PC-9 (cell line): ENCODE measurements around the gene POU6F2. TPM values are rescaled to one million over a fixed set of nuclear protein-coding genes. Genes with fewer than 3 reads are reported as not detected.

Experiments used
- BruUV-seq: library from RNA; stranded (reverse); fragments of 400-500 nt; replicated peaks from 2 replicates; lab custom pipeline; 2021; lab: Mats Ljungman, UMichigan
- CTCF ChIA-PET: fragments of 300-600 bp; sonication (Branson Sonifier 250); formaldehyde crosslinking; loops from one replicate; lab custom pipeline; 2022; ENCODE audit warnings: antibody characterized with exemption; lab: Charles Lee
- POLR2A ChIA-PET: fragments of 300-600 bp; sonication (Branson Sonifier 250); formaldehyde crosslinking; loops from one replicate; lab custom pipeline; 2022; ENCODE audit warnings: antibody characterized with exemption; ENCODE audit not compliant: unreplicated experiment; lab: Charles Lee
- DNase-seq, 2 experiments: peaks; one replicate each; pipeline versions ENCODE4 v3.0.0 to v3.0.0-alpha.2; 2015 to 2022; ENCODE audit warnings: mixed read lengths in 1 of 2
- H2AFZ ChIP-seq: fragments of 200-600 bp; sonication (generic); 2 replicates; pipeline ENCODE4 v1.8.1; 2017; ENCODE audit warnings: antibody characterized with exemption
- H3F3A ChIP-seq: fragments of 200-600 bp; sonication (generic); 2 replicates; pipeline ENCODE4 v1.8.1; 2017; ENCODE audit warnings: antibody characterized with exemption, mild to moderate bottlenecking, low read depth; ENCODE audit not compliant: insufficient read depth
- H3K27ac ChIP-seq: fragments of 200-600 bp; sonication (generic); 2 replicates; pipeline ENCODE4 v1.6.1; 2016; ENCODE audit warnings: mixed run types
- H3K27me3 ChIP-seq: fragments of 200-600 bp; sonication (generic); 2 replicates; pipeline ENCODE4 v1.6.1; 2016; ENCODE audit warnings: low read depth, mixed run types; ENCODE audit not compliant: insufficient read depth
- H3K36me3 ChIP-seq: fragments of 200-600 bp; sonication (generic); 2 replicates; pipeline ENCODE4 v1.6.1; 2016; ENCODE audit warnings: low read depth, mixed run types
- H3K4me1 ChIP-seq: fragments of 200-600 bp; sonication (generic); replicated peaks from 2 replicates; pipeline ENCODE4 v1.6.1; 2016; ENCODE audit warnings: mixed run types; ENCODE audit not compliant: insufficient read depth
- H3K4me2 ChIP-seq: fragments of 200-600 bp; sonication (generic); 2 replicates; pipeline ENCODE4 v1.6.1; 2017; ENCODE audit warnings: mixed run types
- H3K4me3 ChIP-seq: fragments of 200-600 bp; sonication (generic); 2 replicates; pipeline ENCODE4 v1.6.1; 2016; ENCODE audit warnings: mixed run types
- H3K79me2 ChIP-seq: fragments of 200-600 bp; sonication (generic); 2 replicates; pipeline ENCODE4 v1.6.1; 2017; ENCODE audit warnings: low read depth, mixed run types
- H3K9me2 ChIP-seq: fragments of 200-600 bp; sonication (generic); 2 replicates; pipeline ENCODE4 v1.8.1; 2017; ENCODE audit warnings: mild to moderate bottlenecking; ENCODE audit not compliant: insufficient read depth
- H3K9me3 ChIP-seq: fragments of 200-600 bp; sonication (generic); 2 replicates; pipeline ENCODE4 v1.8.1; 2016; ENCODE audit warnings: low read depth; ENCODE audit not compliant: insufficient read depth
- H4K20me1 ChIP-seq: fragments of 200-600 bp; sonication (generic); 2 replicates; pipeline ENCODE4 v1.8.1; 2017; ENCODE audit not compliant: insufficient read depth
- CTCF ChIP-seq: fragments of 200-600 bp; sonication (generic); conservative IDR thresholded peaks from 2 replicates; pipeline ENCODE4 v1.6.1; 2017; ENCODE audit warnings: mixed run types, antibody characterized with exemption, mild to moderate bottlenecking, moderate library complexity
- EZH2 ChIP-seq: fragments of 200-600 bp; sonication (generic); IDR thresholded peaks from 2 replicates; pipeline ENCODE4 v1.8.0; 2017; ENCODE audit warnings: antibody characterized with exemption, low read depth
- intact Hi-C: fragments of 100-400 bp; cut with micrococcal nuclease; formaldehyde crosslinking; loops from one replicate; pipeline ENCODE4 v1.10.0; 2022; ENCODE audit not compliant: unreplicated experiment
- total RNA-seq: library from RNA; stranded (reverse); gene quantifications from 2 replicates; pipeline ENCODE4 v1.2.3, GENCODE V29; 2021

Gene POU6F2
- total RNA-seq, 1 experiment from 2014 or later, result not detected

DNA sequence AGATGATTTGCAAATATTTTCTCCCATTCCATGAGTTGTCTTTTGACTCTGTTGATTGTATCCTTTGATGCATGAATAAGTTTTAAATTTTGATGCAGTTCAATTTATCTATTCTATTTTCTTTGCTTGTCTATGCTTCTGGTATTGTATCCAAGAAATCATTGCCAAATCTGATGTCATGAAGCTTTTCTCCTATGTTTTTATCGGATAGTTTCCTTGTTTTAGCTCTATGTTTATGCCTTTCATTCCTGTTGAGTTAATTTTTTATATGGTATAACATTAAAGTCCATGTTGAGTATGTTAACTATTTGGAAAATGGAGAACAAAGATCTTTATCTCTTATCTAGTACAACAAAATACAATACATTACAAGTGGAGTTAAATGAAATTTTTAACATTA is 41.1 kb upstream of the POU6F2 start:
- Histone ChIP-seq H4K20me1 (no peaks in the 10 kb centered on the region), H3K4me2 (no peak overlapping the region), H3K9me2 (no peaks in the 10 kb centered on the region), H3K79me2 (no peaks in the 10 kb centered on the region), H3K4me1 (peaks cover 14% of the 10 kb centered on the region), H3K4me3 (no peak overlapping the region), H2AFZ (no peak overlapping the region), H3K27ac (no peak overlapping the region), H3F3A (no peaks in the 10 kb centered on the region), H3K36me3 (no peaks in the 10 kb centered on the region), H3K27me3 (peaks cover 36% of the 10 kb centered on the region), H3K9me3 (no peaks in the 10 kb centered on the region)
- no peak for DNase-seq
- POLR2A ChIA-PET, result interaction anchor here (0.6 kb wide), 1 partner anchor 12 kb away, joined by 3 read pairs; no protein-coding TSS in a partner anchor
- BruUV-seq, result no TSS peak
- TF ChIP-seq CTCF, result no peak
- TF ChIP-seq EZH2, result no peak
- intact Hi-C loops, result no loop called here
- CTCF ChIA-PET, result no interaction called here

DNA sequence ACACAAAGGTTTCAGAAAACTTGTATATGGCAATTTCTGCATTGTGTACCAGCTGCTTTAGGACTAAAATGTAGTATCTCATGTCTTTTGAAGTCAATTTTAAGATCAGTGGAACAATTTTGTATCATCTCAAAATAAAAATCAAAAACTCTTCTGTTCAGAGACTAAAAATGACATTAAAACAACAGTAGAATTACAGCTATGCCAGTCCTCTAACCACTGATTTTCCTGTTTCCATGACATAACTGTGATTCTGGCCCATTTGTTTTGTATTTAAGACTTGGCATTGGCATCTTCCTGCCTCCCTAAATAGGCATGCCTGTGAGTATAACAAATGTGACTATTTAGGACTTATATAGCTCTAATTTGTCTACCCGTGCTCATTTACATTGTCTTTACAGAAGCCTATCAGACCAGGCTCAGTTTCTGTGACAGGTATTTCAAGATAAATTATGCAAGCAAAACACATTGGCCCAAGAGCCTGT is 39.7 kb upstream of the POU6F2 start:
- Histone ChIP-seq H3K27me3 (peaks cover 50% of the 10 kb centered on the region), H3K4me3 (no peak overlapping the region), H3K4me2 (no peak overlapping the region), H4K20me1 (no peaks in the 10 kb centered on the region), H3K27ac (no peak overlapping the region), H3K9me2 (no peaks in the 10 kb centered on the region), H3K79me2 (no peaks in the 10 kb centered on the region), H3K9me3 (no peaks in the 10 kb centered on the region), H3K4me1 (peaks cover 14% of the 10 kb centered on the region), H3K36me3 (no peaks in the 10 kb centered on the region), H2AFZ (no peak overlapping the region), H3F3A (no peaks in the 10 kb centered on the region)
- no peak for DNase-seq
- ChIA-PET POLR2A (no interaction called here), CTCF (no interaction called here)
- no TSS peak for BruUV-seq
- intact Hi-C loops, result no loop called here
- TF ChIP-seq CTCF (no peak), EZH2 (no peak)

DNA sequence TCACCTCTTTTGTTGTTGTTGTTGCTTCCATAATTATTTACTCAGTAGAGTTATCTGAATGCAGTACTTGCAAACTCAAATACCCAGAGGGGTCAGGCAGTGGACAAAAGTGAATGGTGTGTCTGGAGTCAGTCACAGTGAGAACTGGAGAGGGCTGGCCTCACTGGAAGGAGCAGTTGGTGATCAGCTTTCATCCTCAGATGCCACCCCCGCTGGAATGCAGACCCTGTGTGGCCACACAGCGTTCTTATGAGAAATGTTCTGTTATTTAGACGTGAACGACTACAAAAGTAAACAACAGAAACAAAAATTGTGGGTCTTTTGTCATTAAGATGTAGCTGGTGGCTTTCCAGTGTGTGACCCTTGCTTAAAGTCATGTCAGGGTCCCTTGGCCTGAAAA is 39.1 kb upstream of the POU6F2 start:
- no peaks in the 10 kb centered on the region for H3K9me2 ChIP-seq
- H3F3A ChIP-seq, result no peaks in the 10 kb centered on the region
- no TSS peak for BruUV-seq
- peaks cover 50% of the 10 kb centered on the region for H3K27me3 ChIP-seq
- ChIA-PET POLR2A (no interaction called here), CTCF (no interaction called here)
- peaks cover 14% of the 10 kb centered on the region for H3K4me1 ChIP-seq
- no peak overlapping the region for H3K4me3 ChIP-seq
- intact Hi-C loops, result no loop called here
- TF ChIP-seq CTCF (no peak), EZH2 (no peak)
- H3K36me3 ChIP-seq, result no peaks in the 10 kb centered on the region
- DNase-seq, result no peak
- no peaks in the 10 kb centered on the region for H4K20me1 ChIP-seq
- no peaks in the 10 kb centered on the region for H3K9me3 ChIP-seq
- no peak overlapping the region for H3K4me2 ChIP-seq
- H3K79me2 ChIP-seq, result no peaks in the 10 kb centered on the region
- no peak overlapping the region for H2AFZ ChIP-seq
- no peak overlapping the region for H3K27ac ChIP-seq
